Breast epithelium (tissue), 3 donors: ENCODE data around the gene SEPHS1.

Experiments
- POLR2A ChIP-seq: fragments of 450-650 bp; IDR thresholded peaks from one replicate; pipeline ENCODE4 v1.6.1; 2016; ENCODE audit warnings: antibody characterized with exemption, mild to moderate bottlenecking, moderate library complexity
- POLR2AphosphoS5 ChIP-seq, 3 donors: sonication (generic); formaldehyde crosslinking; IDR thresholded peaks; one replicate each; pipeline ENCODE4 v1.6.1; 2017; ENCODE audit warnings: antibody characterized with exemption in 3 of 3
- TF ChIP-seq, protein P1 (sequence below), 3 donors: fragments of 450-650 bp; IDR thresholded peaks; one replicate each; pipeline ENCODE4 v1.5.1; 2016 to 2017; ENCODE audit warnings: antibody characterized with exemption in 3 of 3, mild to moderate bottlenecking in 3 of 3, moderate library complexity in 3 of 3

DNA sequence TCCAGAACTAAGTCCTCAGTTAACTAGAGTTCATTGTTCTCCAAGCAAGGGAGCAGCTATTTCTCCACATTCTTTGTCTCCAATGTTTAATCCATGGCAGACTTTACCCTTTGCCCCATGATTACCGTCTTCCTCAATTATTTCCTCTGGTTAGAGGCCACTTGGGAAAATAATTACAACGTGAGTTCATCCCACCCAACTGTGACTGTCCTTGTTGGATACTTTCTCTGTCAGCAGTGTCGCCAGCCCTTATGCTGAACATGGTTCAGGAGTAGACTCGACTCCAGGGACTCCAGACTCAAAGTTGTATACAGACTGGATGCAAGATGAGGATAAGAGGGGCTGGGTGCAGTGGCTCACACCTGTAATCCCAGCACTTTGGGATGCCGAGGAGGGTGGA, 17.1 kb upstream of the SEPHS1 start:
- TF ChIP-seq, protein P1, sequence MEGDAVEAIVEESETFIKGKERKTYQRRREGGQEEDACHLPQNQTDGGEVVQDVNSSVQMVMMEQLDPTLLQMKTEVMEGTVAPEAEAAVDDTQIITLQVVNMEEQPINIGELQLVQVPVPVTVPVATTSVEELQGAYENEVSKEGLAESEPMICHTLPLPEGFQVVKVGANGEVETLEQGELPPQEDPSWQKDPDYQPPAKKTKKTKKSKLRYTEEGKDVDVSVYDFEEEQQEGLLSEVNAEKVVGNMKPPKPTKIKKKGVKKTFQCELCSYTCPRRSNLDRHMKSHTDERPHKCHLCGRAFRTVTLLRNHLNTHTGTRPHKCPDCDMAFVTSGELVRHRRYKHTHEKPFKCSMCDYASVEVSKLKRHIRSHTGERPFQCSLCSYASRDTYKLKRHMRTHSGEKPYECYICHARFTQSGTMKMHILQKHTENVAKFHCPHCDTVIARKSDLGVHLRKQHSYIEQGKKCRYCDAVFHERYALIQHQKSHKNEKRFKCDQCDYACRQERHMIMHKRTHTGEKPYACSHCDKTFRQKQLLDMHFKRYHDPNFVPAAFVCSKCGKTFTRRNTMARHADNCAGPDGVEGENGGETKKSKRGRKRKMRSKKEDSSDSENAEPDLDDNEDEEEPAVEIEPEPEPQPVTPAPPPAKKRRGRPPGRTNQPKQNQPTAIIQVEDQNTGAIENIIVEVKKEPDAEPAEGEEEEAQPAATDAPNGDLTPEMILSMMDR (IDR thresholded peaks at IDR 0.05) = no peak
- TF ChIP-seq POLR2A (no peak), POLR2AphosphoS5 (IDR thresholded peaks at IDR 0.05) (no peak)
